HG02973 (cell line): ENCODE results near the gene OR5AU1.
"Not testable (repeated sequence)": the region's sequence is repeated elsewhere in the genome, so short reads cannot be mapped to it uniquely, and the experiment has no call there.

ENCODE experiments used
- ATAC-seq: cut with Tn5 transposase; IDR thresholded peaks from one replicate; pipeline ENCODE4 v1.9.1; 2021; ENCODE audit warnings: moderate library complexity; ENCODE audit not compliant: unreplicated experiment

Gene OR5AU1

GRCh38 chr14:21182166-21182565, 26.3 kb upstream of the OR5AU1 start:
- ATAC-seq = no peak

GRCh38 chr14:21171128-21171527, 15.3 kb upstream of the OR5AU1 start:
- ATAC-seq = no peak

GRCh38 chr14:21169573-21169972, 13.7 kb upstream of the OR5AU1 start:
- no peak for ATAC-seq

DNA sequence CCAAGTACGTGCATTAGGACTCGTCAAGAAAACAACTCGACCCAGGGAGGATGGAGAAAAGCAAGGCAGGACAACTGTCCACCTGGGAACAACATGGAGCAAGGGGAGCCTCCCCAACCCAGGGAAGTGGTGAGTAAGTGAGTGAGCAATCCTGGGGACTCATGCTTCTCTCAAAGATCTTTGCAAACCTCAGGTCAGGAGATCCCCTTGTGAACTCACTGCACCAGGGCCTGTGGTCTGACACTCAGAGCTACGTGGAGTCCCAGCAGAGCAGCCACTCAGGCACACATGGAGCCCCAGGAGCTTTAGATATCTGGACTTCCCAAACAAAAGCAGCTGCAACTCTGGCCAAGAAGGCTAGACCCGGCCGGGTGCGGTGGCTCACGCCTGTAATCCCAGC, 12.2 kb upstream of the OR5AU1 start:
- ATAC-seq = no peak

- ATAC-seq = not testable (repeated sequence)
Measured at GRCh38 chr14:21165670-21166069, 9.8 kb upstream of the OR5AU1 start.

DNA sequence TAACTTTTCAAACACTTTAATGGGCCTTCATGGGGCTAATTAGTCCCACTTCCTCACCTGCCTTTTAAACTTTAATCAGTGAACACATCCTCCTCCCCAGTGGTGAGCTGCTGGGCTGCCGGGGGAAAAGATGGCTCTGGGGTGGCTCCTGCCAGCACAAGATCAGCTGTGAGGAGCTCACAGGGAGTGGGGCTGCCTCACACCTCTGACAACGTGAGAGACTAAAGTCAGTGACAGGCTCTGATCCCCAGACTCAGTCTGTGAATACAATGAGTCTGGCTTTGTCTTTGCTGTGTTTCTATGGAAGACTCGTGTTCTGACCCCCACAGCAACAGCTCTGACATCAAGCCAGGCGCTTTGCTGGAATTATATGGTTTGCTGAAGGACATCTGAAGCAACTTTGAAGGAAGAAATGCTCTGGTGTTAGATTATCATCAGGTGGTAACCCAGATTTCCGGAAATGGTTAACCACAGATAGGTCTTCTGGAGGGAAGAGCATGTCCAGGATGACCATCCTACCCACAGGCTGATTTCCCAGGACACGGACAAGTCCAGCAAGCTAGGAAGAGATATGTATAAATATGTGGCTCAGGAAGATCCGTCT, 9.2 kb upstream of the OR5AU1 start:
- not testable (repeated sequence) for ATAC-seq

DNA sequence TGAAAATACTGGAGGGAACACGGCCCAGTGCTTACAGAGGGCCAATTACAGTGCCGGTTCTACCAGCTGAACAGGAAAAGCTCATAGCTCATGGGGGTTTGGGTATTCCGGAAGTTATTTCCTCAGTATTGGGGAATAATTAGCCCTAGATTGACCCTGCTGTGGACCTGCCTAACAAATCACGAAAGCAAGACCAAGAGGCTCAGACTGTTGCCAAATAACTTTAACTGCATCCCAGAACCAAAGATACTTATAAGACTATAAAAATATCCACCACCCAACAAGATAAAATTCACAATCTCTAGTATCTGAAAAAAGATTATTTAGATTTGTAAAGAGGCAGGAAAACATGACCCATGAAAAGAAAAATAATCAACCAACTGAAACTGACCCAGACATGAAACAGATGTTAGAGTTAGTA, 8.0 kb upstream of the OR5AU1 start:
- no peak for ATAC-seq

DNA sequence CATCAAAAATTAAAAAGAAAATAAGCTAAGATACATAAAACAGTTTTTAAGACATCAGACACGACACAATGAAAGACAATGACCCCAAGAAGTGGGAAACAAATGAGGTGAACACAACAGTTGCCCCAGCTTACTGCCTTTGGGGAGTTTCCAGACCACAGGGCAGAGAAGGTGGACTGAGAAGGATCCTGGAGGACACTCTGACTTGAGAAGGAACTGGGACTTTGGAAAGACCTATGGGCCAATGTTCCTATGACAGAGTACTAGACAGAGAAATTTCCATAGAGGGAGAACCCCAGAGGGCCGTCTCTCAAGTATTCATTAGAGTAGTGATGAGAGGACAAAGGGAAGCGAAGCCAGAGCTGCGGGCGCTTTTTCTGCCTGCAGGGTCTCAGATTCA, 6.2 kb upstream of the OR5AU1 start:
- no peak for ATAC-seq

GRCh38 chr14:21160061-21160610, 4.3 kb upstream of the OR5AU1 start:
- ATAC-seq = no peak

DNA sequence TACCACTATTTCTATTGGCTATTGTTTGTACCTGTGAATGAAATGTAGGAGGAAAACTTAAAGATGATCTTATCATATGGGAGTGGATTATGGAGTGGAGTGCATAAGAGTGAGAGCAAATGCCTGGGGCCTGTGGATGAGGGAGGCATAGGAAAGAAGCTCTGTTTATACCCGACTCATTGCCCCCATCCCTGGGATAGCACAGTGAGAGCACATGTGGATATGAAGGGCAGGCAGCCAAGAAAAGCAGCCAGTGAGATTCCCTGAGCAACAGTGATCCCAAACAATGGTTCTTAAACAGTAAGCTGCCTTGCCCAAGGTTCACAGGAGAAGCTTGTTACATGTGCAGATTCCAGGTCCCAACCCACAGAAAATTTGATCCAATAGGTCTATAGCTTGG, 2.3 kb upstream of the OR5AU1 start:
- not testable (repeated sequence) for ATAC-seq

DNA sequence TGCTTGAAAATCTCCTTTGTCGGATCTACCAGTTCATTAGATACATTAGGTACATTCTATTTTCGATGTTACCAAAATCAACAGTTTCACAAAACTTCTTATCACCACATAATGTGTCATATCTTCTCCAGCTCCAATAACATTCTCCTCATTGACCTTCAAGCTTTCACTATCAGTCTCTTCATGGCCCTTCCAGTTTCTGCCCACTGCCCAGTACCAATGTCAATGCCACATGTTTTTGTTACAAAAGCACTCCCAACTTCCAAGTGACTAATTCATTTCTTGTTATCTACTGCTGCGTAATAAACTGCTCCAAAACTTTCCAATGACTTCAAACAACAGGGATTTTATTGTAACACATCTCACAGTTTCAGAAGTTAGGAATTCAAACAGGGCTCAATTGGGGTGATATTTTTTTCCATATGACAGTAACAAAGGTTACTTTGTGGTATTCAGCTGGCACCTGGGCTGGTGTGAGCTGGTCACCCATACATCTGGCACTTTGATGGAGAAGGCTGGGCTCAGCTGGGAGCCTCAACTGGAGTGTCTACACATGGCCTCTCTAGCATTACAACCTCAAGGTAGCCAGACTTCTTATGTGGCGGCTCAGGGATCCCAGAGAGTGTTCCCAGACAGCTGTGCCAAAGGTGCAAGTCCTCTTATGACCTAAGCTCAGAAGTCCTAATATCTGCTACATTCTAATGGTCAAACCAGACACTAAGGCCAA, 6.1 kb downstream of the OR5AU1 start:
- ATAC-seq = no peak

- ATAC-seq = no peak
Measured at GRCh38 chr14:21145437-21145836, 10.4 kb downstream of the OR5AU1 start.

DNA sequence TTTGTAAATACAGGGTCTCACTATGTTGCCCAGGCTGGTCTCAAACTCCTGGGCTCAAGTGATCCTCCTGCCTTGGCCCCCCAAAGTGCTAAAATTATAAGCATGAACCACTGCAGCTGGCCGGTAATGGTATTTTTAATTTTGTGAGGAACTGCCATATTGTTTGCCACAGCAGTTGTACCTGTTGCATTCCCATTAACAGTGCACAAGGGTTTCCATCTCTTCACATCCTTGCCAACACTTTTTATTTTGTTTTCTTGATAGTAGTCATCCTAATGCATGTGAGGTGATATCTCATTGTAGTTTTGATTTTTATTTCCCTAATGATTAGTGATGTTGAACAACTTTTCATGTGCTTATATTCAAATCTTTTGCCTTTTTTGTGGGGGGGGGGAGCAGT, 13.5 kb downstream of the OR5AU1 start:
- ATAC-seq = no peak

DNA sequence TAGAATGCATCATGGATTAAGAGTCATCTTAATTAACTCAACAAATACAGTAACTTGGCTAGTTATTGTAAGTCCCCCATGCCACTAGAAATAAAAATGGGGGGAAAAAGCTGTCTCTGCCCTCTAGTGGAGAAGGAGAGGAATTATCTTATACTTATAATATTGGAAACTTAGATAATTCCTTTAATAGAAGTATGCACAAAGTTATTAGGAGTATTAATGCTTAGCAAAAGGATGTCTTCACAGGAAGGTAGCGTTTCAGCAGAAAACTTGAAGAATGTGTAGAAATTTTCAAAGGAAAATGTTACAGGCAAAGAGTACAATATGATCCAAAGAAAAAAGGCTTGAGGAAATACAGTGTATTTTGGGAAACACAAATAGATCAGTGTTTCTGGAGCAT, 19.8 kb downstream of the OR5AU1 start:
- ATAC-seq = no peak

DNA sequence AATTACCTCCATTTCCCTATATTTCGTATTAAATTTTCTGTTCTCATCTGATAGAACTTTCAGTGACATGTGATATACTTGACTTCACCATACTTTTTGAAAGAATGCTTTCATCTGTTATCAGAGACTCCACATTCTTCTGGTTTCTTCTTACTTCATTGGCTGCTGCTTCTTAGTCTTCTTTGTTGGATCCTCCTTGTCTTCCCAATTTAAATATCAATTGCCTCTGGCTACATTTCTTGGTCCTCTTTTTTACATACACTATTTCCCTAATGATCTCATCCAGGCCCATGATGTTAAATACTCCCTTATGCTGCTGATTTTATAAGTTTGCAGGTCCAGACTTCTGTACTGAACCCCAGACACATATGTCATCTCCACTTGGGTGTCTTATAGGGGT, 22.0 kb downstream of the OR5AU1 start:
- no peak for ATAC-seq

GRCh38 chr14:21123429-21123828, 32.4 kb downstream of the OR5AU1 start:
- no peak for ATAC-seq

- no peak for ATAC-seq
Measured at GRCh38 chr14:21121122-21121521, 34.7 kb downstream of the OR5AU1 start.

- ATAC-seq = no peak
Measured at GRCh38 chr14:21120686-21121085, 35.2 kb downstream of the OR5AU1 start.

GRCh38 chr14:21118933-21119332, 36.9 kb downstream of the OR5AU1 start:
- no peak for ATAC-seq

GRCh38 chr14:21113369-21113768, 42.5 kb downstream of the OR5AU1 start:
- ATAC-seq = no peak

GRCh38 chr14:21112255-21112654, 43.6 kb downstream of the OR5AU1 start:
- no peak for ATAC-seq

DNA sequence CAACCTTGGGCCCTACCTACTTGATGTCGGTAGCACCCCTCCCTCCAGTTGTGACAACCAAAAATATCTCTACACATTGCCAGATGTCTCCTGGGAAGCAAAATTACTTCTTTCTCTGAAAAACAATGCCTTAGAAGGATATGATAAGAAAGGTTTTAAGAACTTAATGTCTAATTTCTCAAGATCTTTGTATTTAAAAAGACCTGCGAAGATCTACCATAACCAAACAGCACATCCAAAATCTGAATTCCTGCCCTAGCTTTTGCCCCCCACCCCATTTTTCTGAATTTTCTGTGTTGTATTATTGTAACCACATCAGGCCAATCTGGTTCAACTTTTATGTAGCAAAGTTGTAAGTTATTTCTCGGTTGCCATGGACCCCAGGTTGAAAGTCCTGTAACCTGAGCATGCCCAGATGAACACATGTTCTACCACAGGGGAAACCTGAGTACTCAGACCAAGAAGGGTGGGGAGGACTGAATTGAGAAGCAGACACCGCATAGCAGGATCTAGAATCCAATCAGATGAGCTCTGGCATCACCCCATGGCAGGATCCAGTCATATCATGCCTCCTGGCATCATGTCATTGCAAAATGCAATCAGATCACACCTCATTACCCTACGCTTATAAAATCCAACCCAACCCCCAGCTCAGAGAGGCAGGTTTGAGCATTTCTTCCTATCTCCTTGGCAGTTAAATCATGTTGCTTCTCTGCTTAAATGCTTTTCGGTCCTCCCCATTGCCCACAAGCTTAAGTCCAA, 46.3 kb downstream of the OR5AU1 start:
- ATAC-seq = peak; percentile 46
